Measurements from ENCODE around the gene FN3K.
A peak's percentile ranks its signal among the peaks of the same experiment; 100 is the strongest.

FN3K gene

DNA sequence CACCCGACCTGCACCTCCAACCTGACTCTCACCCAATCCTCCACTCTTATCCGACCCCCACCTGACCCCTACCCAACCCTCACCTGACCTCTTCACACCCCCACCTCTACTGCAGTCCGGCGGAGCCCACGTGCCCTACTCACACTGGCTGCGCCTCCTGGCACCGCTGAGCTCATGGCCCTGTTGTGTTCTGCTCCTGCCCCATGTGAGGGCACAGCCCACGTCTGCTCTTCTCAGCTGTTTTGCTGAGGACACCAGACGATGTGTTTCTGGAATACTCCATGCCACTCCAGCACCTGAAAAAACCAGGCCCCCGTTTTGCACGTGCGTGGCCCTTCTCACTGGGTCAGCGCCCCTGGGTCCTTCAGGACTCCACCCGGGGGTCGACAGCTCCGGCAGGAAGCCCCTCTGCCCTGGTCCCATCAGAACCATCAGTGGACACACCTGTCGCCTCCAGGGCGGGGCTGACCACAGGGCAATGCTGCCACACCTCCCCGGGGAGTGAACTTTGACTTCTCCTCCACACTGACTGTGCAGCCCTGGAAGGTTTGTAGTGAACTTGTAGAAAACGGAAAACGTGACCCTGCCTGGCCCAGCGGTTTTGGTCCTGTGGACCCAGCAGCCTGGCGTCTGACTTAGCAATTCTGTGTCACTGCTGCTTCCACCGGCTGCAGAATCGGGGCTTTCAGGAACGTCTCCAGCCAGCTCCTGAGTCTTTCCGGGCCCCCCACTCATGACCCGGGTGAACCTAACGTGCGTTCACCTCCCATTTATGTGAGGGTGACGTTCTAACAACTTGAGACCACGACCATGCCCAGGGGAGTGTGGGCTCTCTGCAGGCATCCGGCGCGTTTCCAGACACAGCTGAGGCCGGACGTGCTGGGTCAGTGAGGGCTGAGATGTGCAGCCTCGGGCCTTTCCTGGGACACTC is 31.2 kb upstream of the FN3K start:
- DNase-seq: peak; percentile 30

GRCh38 chr17:82704886-82705285 is 30.5 kb upstream of the FN3K start:
- DNase-seq: peak; percentile 14

DNA sequence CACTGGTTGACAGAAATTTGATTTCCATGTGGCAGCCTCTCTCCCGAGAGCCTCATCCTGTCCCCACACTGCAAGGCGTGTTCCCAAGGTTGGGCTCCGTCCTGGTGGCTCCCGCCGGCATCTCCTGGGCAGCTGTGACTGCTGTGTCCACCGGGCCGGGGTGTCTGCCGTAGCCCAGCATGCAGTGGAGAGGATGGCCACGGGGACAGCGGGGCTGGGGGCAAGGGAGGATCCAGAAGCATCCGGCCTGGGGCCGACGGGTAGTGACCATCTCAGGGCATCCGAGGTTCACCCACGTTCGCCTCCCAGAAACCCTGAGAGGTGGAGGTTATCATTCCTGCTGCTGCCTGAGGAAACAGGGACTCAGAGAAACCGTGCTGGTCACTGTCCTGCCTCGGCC is 29.7 kb upstream of the FN3K start:
- DNase-seq: no peak

DNA sequence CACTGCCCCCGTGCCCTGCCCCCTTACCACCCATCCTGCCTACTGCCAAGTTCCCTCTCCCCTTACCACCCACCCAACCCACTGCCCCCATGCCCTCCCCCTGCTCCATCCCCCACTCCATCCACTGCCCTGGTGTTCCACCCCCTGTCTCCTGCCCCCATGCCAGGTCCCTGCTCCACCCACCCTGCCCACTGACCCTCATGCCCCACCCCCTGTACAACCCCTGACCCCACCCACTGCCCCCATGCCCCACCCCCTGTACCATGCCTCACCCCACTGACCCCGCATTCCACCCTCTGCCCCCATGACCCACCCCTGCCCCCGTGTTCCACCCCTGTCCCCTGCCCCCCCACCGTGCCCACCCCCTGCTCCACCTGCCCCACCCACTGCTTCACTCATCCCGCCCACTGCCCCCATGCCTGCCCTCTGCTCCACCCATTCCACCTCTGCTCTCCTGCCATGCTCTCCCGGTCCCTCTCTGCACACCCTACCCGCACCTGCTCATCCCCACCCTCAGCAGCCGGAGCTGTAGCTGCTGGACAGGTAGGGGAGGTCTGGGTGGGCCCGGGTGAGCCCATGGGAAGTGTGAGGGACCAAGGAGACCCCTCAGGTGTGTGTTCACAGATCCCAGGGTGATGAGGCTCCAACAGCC is 26.3 kb upstream of the FN3K start:
- DNase-seq: no peak

- DNase-seq: no peak
Observed at GRCh38 chr17:82709676-82710498, 25.5 kb upstream of the FN3K start.

GRCh38 chr17:82710499-82711232 is 24.7 kb upstream of the FN3K start:
- no peak for DNase-seq

DNA sequence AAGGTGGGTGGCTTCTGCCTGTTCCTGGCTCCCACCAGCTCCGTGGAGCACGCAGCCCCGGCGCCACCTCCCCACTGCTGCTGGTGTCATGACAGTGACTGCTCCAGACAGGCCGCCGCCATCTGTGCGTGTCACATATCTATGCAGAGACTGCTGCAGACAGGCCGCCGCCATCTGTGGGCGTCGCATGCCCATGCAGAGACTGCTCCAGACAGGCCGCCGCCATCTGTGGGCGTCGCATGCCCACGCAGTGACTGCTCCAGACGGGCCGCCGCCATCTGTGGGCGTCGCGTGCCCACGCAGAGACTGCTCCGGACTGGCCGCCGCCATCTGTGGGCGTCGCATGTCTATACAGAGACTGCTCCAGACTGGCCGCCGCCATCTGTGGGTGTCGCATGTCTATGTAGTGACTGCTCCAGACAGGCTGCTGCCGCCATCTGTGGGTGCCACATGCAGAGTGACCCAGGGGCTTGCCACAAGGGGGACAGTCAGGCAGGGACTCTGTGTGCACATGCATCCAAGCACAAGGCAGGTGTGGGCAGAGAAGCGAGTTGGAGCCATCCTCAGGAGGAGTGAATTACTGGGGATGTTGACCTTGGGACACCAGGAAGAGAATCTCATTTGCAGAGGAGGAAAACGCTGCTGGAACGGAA is 22.2 kb upstream of the FN3K start:
- no peak for DNase-seq

DNA sequence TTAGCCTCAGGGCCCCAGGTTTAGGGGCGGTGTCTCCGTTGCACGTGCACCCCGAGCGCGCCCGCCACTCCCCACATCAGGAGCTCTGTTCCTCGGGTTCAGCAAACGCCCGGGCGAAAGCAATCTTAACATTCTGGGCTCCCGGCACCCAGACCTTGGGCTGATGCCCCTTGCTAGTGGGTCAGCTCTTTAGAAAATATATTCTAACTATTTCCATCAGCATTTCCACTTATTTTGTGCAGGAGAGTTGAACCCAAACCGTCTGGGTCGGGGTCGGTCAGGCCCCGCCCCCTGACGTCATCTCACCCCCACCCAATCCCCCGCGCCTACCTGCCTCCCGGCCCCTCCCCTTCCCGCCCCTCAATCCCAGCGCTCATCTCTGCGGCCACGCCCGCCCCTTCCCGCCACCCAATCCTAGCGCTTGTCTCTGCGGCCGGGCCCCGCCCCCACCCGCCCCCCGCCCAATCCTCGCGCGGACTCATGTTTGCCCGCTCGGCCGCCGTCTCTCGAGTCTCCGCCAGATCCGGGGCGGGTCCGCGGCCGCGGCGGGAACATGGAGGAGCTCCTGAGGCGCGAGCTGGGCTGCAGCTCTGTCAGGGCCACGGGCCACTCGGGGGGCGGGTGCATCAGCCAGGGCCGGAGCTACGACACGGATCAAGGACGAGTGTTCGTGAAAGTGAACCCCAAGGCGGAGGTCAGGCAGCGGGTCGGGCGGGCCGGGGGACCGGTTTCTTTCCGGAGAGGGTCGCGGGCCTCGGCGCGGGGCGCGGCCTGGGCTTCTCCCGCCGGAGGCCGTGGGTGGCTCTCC is 19.0 kb upstream of the FN3K start, which contains the start of gene FN3KRP:
Gene FN3KRP (plus strand): TSS at position 504 of the 808 bp plus-strand sequence. CDS start 50 bp downstream, at position 554.
- DNase-seq: peak; percentile 98

- DNase-seq: no peak
Observed at GRCh38 chr17:82718986-82719685, 16.3 kb upstream of the FN3K start.

DNA sequence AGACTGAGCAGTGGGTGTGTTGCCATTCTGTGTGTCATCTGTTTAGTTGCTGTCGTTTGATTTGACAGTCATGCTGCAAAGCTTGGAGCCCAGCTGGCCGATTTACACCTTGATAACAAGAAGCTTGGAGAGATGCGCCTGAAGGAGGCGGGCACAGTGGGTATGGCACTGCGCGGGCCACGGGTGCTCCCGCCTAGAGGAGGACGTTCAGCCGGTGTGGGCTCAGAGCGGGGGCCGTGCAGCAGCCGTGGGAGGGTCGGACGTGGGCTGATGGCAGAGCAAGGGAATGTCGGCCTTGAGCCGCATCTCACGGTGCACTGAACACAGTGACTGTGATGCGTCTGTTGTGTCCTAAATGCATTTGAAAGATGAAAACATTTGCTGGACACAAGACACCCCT is 15.2 kb upstream of the FN3K start:
- DNase-seq: no peak

- DNase-seq: no peak
Observed at GRCh38 chr17:82722341-82723013, 12.9 kb upstream of the FN3K start.

DNA sequence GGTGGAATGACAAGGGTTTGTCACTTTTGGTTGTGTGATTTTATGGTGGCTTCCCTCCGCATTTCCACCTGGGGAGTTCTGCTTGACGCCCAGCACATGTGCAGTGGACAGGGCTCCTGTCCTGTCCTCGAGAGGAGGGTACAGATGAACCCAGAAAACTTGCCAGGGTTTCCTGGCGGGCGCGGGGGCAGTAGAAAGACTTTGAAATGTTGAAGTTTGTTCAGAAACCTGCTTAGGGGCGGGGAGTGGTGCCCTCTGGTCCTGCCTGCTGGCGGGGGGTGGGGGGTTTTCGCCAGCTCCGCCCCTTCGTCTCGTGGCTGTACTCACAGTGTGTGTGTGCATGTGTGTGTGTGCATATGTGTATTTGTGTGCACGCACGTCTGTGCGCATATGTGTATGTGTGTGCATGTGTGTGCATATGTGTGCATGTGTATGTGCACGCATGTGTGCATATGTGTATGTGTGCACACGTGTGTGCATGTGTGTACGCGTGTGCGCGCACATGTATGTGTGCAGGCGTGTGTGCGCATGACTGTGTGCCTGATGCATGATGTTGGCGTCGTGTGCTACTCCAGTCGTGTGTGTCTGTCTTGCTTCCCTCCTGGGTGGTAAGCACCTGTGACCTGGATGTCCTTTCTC is 12.1 kb upstream of the FN3K start:
- no peak for DNase-seq

DNA sequence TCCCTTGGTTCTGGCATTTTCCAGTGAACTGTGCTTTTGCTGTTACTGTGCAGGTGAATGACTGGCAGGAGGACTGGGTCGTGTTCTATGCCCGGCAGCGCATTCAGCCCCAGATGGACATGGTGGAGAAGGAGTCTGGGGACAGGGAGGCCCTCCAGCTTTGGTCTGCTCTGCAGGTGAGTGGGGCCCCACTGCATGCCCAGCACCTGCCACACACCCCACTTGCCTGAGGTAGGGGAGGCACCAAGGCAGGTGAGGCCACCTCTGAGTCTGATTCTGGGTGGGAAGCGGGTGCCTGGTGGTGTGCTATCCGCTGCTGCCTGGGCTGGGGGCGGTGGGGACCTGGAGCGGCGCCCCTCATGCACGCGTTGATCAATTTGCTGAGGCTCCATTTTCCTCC is 9.0 kb upstream of the FN3K start:
- DNase-seq: no peak

- DNase-seq: no peak
Observed at GRCh38 chr17:82729479-82730260, 5.7 kb upstream of the FN3K start.

GRCh38 chr17:82732118-82732743 is 3.2 kb upstream of the FN3K start:
- DNase-seq: no peak

DNA sequence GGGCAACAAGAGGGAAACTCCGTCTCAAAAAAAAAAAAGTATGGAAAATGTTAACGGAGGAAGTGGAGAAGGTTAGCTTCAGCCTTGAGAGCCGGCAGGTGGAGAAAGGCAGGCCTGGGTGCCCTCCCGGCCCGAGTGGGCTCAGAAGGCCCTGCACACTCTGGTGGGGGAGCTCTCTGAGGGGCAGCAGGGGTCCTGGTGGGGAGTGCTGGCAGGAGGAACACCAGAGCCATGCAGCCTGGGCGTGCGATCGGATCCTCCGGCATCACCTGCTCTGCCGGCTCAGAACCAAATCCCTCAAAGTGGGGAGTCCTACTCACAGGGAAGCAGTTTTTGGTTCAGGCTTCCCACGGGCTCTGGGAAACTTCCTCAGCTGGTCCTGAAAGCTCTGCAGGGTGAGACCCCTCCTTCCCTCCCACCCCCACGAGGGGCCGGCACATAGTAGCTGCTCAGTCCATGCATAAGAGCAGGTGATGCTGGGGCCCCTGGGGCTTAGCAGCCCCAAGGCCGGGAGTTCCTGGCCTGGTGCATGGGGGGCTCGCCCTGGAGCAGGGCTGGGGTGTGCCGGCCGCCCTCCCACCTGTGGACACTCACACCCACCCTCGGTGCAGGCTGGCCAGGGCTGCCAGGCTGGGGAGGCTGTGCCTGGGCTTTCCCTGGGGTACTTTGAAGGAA is 1.2 kb downstream of the FN3K start:
- no peak for DNase-seq

All from left hindlimb (tissue), 1 donor.